Stimulated activated CD4-positive, alpha-beta T cell treated with anti-CD3 and anti-CD28 coated beads, Interleukin-1b, Interleukin-23, amount 100 ng/mL, for 48 hours (primary cell): ENCODE results near the gene DEPDC4.
"Not testable (repeated sequence)": the region's sequence is repeated elsewhere in the genome, so short reads cannot be mapped to it uniquely, and the experiment has no call there.

Experiments
- DNase-seq: peaks from one replicate; pipeline ENCODE4 v3.0.0-alpha.2; 2020

DEPDC4 gene

GRCh38 chr12:100258127-100258526 is 8.8 kb downstream of the DEPDC4 start:
- DNase-seq: no peak

GRCh38 chr12:100254876-100255275 is 12.0 kb downstream of the DEPDC4 start:
- DNase-seq: no peak

GRCh38 chr12:100253437-100253836 is 13.4 kb downstream of the DEPDC4 start:
- no peak for DNase-seq

GRCh38 chr12:100251917-100252316 is 15.0 kb downstream of the DEPDC4 start:
- no peak for DNase-seq

GRCh38 chr12:100249941-100250340 is 16.9 kb downstream of the DEPDC4 start:
- DNase-seq: no peak

GRCh38 chr12:100248886-100249285 is 18.0 kb downstream of the DEPDC4 start:
- no peak for DNase-seq

GRCh38 chr12:100247765-100248164 is 19.1 kb downstream of the DEPDC4 start:
- DNase-seq: no peak

- no peak for DNase-seq
Measured at GRCh38 chr12:100243137-100243536, 23.7 kb downstream of the DEPDC4 start.

- DNase-seq: no peak
Measured at GRCh38 chr12:100239589-100239988, 27.3 kb downstream of the DEPDC4 start.

GRCh38 chr12:100238801-100239200 is 28.1 kb downstream of the DEPDC4 start:
- DNase-seq: no peak

GRCh38 chr12:100234591-100235304 is 32.1 kb downstream of the DEPDC4 start:
- DNase-seq: no peak

GRCh38 chr12:100234166-100234565 is 32.7 kb downstream of the DEPDC4 start:
- DNase-seq: no peak

GRCh38 chr12:100231873-100232272 is 35.0 kb downstream of the DEPDC4 start:
- DNase-seq: not testable (repeated sequence)

GRCh38 chr12:100229876-100230275 is 37.0 kb downstream of the DEPDC4 start:
- no peak for DNase-seq

- DNase-seq: no peak
Measured at GRCh38 chr12:100229036-100229635, 37.7 kb downstream of the DEPDC4 start.

GRCh38 chr12:100225491-100225890 is 41.4 kb downstream of the DEPDC4 start:
- no peak for DNase-seq

- DNase-seq: not testable (repeated sequence)
Measured at GRCh38 chr12:100222173-100222572, 44.7 kb downstream of the DEPDC4 start.

GRCh38 chr12:100221523-100221922 is 45.4 kb downstream of the DEPDC4 start:
- DNase-seq: no peak

GRCh38 chr12:100219328-100220109 is 47.4 kb downstream of the DEPDC4 start:
- no peak for DNase-seq

GRCh38 chr12:100216337-100216736 is 50.5 kb downstream of the DEPDC4 start:
- no peak for DNase-seq

- no peak for DNase-seq
Measured at GRCh38 chr12:100215209-100215608, 51.7 kb downstream of the DEPDC4 start.

GRCh38 chr12:100214518-100214917 is 52.4 kb downstream of the DEPDC4 start:
- DNase-seq: no peak

GRCh38 chr12:100213016-100213891 is 53.6 kb downstream of the DEPDC4 start:
- no peak for DNase-seq
